Measurements from ENCODE around the gene CDH12. TPM values are rescaled to one million over a fixed set of nuclear protein-coding genes. Genes with fewer than 3 reads are reported as not detected.
"Not testable (repeated sequence)": the region's sequence is repeated elsewhere in the genome, so short reads cannot be mapped to it uniquely, and the experiment has no call there.

CDH12 gene
- polyA plus RNA-seq, 1 experiment: not detected

- TF ChIP-seq CTCF (IDR thresholded peaks at IDR 0.05; ENCODE audit: low read depth, low read length): no peak
- ChIA-PET CTCF (no interaction called here), POLR2A (no interaction called here)
- Histone ChIP-seq H3K27me3 (ENCODE audit: control insufficient read depth, insufficient read depth, low read length) (no peaks in the 10 kb centered on the region), H3K9me3 (ENCODE audit: control insufficient read depth, insufficient read depth, low read length) (no peaks in the 10 kb centered on the region), H3K4me3 (ENCODE audit: low read depth, low read length) (no peak overlapping the region), H3K27ac (ENCODE audit: low read depth, low read length) (no peak overlapping the region)
- DNase-seq (ENCODE audit: low read depth, low spot score): no peak
Measured at GRCh38 chr5:22892441-22892840, 39.3 kb upstream of the CDH12 start.

GRCh38 chr5:22889720-22890119, 36.6 kb upstream of the CDH12 start:
- ChIA-PET POLR2A (no interaction called here), CTCF (no interaction called here)
- no peak for TF ChIP-seq CTCF (IDR thresholded peaks at IDR 0.05; ENCODE audit: low read depth, low read length)
- no peaks in the 10 kb centered on the region for H3K9me3 ChIP-seq (ENCODE audit: control insufficient read depth, insufficient read depth, low read length)
- no peak overlapping the region for H3K4me3 ChIP-seq (ENCODE audit: low read depth, low read length)
- no peaks in the 10 kb centered on the region for H3K27me3 ChIP-seq (ENCODE audit: control insufficient read depth, insufficient read depth, low read length)
- DNase-seq (ENCODE audit: low read depth, low spot score): no peak
- no peak overlapping the region for H3K27ac ChIP-seq (ENCODE audit: low read depth, low read length)

GRCh38 chr5:22887566-22887965, 34.4 kb upstream of the CDH12 start:
- Histone ChIP-seq H3K4me3 (ENCODE audit: low read depth, low read length) (no peak overlapping the region), H3K27me3 (ENCODE audit: control insufficient read depth, insufficient read depth, low read length) (no peaks in the 10 kb centered on the region), H3K27ac (ENCODE audit: low read depth, low read length) (no peak overlapping the region), H3K9me3 (ENCODE audit: control insufficient read depth, insufficient read depth, low read length) (no peaks in the 10 kb centered on the region)
- ChIA-PET POLR2A (no interaction called here), CTCF (no interaction called here)
- TF ChIP-seq CTCF (IDR thresholded peaks at IDR 0.05; ENCODE audit: low read depth, low read length): no peak
- DNase-seq (ENCODE audit: low read depth, low spot score): no peak

GRCh38 chr5:22858911-22859310, 5.8 kb upstream of the CDH12 start:
- H3K4me3 ChIP-seq (ENCODE audit: low read depth, low read length); POLR2A ChIA-PET: not testable (repeated sequence)

GRCh38 chr5:22855824-22856223, 2.7 kb upstream of the CDH12 start:
- TF ChIP-seq CTCF (IDR thresholded peaks at IDR 0.05; ENCODE audit: low read depth, low read length): no peak
- ChIA-PET POLR2A (no interaction called here), CTCF (no interaction called here)
- H3K4me3 ChIP-seq (ENCODE audit: low read depth, low read length): no peak overlapping the region
- no peaks in the 10 kb centered on the region for H3K27me3 ChIP-seq (ENCODE audit: control insufficient read depth, insufficient read depth, low read length)
- H3K9me3 ChIP-seq (ENCODE audit: control insufficient read depth, insufficient read depth, low read length): no peaks in the 10 kb centered on the region
- DNase-seq (ENCODE audit: low read depth, low spot score): no peak
- H3K27ac ChIP-seq (ENCODE audit: low read depth, low read length): no peak overlapping the region

More at GRCh38 chr5:22858911-22859310, 5.8 kb upstream of the CDH12 start:
- H3K27ac ChIP-seq (ENCODE audit: low read depth, low read length); DNase-seq (ENCODE audit: low read depth, low spot score); H3K9me3 ChIP-seq (ENCODE audit: control insufficient read depth, insufficient read depth, low read length); H3K27me3 ChIP-seq (ENCODE audit: control insufficient read depth, insufficient read depth, low read length); CTCF ChIA-PET: not testable (repeated sequence)

GRCh38 chr5:22850981-22851380, 2.2 kb downstream of the CDH12 start:
- no peak overlapping the region for H3K4me3 ChIP-seq (ENCODE audit: low read depth, low read length)
- CTCF ChIA-PET: no interaction called here
- H3K27ac ChIP-seq (ENCODE audit: low read depth, low read length): no peak overlapping the region
- no peak for TF ChIP-seq CTCF (IDR thresholded peaks at IDR 0.05; ENCODE audit: low read depth, low read length)
- H3K9me3 ChIP-seq (ENCODE audit: control insufficient read depth, insufficient read depth, low read length): no peaks in the 10 kb centered on the region
- DNase-seq (ENCODE audit: low read depth, low spot score): no peak
- POLR2A ChIA-PET: no interaction called here
- no peaks in the 10 kb centered on the region for H3K27me3 ChIP-seq (ENCODE audit: control insufficient read depth, insufficient read depth, low read length)

All from AG04450 (cell line).